HG03521 (cell line): Measurements from ENCODE around the gene COLEC12.

ENCODE experiments used
- ATAC-seq: cut with Tn5 transposase; IDR thresholded peaks from one replicate; pipeline ENCODE4 v1.9.1; 2021; ENCODE audit warnings: mild to moderate bottlenecking, moderate library complexity; ENCODE audit not compliant: unreplicated experiment

The COLEC12 gene

DNA sequence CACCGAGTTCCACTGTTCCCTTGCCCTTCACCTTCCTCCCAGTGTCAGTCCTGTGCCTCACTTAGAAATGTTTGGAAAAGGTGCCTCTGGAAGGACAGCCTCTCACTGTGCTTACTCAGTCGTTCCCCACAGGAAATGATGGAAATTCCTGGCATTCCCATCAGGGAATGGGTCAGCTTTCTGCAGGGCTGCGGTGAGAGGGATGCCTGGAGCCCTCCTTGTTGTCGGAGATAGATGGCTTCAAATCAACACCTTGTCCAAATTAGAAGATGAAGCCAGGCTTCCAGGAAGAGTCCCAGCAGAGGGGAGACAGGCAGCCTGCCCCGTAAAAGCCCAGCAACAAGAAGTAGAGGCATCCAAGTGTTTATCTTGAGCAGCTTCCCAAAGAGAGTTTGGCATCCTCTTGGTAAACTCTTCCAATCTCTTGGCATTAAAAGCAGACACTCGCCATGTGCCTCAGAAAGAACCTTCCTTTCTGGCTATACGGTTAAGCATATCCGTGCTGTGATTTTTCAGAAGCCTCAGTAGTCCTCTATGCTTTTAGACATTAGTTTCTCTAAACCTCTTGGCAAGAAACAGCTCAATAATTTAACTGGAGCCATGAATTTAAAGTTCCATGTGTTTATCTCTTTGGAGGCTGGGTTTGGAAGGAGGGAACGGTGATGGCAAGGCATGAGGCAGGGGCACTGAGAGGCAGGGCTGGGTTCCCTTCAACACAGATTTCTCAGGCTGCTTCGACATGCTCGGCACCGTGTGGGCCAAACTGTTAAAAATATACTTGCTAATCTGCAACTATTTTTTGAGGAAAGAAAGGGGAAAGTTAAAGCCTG lies 25.1 kb downstream of the COLEC12 start:
- no peak for ATAC-seq

DNA sequence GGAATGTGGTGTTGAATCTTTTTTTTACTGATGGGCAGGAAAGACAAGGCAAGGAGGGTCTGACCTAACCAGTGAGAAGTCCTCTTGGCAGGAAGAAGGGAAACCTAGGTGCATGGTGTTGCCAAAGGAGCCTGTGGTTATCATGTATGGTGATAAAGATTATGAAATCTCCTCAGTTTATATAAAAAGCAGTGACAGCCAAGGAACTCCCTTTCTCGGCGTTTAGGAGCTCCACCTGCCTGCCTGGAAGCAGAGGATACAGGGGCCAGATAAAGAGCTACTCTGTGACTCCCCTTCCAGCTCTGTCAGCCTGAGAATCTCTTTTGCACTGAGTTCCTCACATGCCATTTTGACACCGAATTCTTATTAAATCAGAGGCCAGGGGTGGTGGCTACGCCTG lies 26.1 kb downstream of the COLEC12 start:
- no peak for ATAC-seq

DNA sequence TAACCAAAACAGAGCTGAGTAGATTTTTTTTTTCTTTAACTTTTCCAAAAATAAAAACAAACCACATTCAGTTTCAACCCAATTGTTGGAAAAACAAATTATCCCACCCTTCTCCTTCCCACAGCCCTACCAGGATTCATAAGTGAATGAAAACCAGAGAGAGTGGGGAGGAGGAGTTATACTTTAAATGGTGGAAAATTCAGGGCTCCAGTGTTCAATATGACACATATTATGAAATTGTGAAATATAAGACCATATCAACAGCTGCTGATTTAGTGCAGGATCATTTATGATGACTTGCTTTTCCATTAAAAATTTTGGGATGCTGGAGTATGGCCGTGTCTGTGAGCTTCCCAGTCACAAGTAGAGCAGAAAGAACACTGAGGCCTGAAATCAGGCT lies 26.7 kb downstream of the COLEC12 start:
- ATAC-seq = no peak

DNA sequence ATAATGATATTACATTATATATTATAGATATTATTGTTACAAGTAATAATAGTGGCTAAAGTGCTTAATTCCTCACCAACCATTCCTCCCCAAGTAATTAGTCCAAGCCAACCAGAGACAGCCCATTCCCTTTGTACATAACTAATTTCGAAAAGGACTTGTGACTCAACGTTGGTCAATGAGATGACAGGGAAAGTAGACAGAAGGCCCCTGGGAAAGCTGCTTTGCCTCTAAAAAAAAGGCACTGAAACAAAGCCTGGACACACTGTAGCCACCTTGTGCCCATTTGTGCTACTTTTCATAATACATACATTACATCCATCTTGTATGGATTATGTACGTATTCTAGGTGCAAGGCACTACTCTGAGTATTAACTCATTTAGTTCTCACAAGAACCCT lies 28.8 kb downstream of the COLEC12 start:
- no peak for ATAC-seq

- no peak for ATAC-seq
Measured at GRCh38 chr18:470661-471501, 29.6 kb downstream of the COLEC12 start.

DNA sequence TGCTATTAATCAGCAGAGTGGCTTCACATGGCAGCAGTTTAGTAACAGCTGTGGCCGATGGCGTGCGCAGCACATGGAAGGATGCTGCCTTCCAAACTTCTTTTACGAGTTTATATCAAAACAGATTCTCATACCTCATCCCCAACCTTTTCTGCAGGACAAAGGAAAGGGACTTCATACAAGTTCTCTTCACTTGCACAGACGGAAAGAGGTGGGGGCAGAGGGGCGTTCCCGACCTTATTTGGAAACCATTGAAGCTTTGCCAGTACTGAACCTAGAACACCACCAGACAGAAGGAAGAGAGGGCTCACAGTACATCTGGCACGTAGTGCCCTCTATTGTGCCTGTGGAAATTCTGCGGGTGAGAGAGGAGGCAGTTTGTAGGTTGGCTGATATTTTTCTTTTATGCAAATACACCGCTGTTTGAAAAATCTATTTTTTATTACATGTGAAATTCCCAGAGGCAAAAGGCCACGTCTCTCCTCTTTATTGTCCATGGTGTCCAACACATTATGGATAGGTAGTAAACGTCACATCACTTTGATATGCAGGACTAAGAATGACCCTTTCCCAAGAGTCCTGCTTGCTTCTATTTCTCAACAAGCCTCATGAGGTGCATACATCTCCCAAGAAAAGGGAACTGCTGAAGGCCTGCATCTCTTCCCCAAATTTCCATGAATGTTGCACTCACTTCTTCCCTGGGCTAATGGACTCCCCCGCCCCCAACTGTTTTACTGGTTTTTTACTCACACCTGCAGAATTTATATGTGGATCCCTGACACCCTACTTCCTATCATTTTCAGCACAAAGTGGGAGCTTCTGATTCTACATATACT lies 31.3 kb downstream of the COLEC12 start:
- ATAC-seq = no peak

GRCh38 chr18:463827-464541 lies 36.5 kb downstream of the COLEC12 start:
- no peak for ATAC-seq

DNA sequence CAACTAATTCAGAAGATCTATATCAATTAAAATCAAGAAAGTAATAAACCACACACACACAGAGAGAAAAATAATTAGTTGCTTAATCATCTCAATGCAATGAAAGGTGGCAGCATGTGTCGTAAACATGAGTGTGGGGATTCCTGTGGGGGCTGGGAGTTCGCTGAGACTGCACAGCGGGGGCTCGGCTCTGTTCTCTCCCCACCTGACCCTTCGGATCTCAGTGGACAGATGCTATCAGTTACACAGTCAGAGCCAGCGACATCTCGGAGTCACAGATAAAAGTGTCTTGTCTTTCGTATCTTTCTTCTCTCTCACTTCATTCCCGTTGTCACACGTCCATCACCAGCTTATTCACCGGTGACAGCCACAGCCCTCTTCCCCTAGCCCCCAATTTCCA lies 37.1 kb downstream of the COLEC12 start:
- ATAC-seq = no peak

GRCh38 chr18:461762-462161 lies 38.7 kb downstream of the COLEC12 start:
- no peak for ATAC-seq

DNA sequence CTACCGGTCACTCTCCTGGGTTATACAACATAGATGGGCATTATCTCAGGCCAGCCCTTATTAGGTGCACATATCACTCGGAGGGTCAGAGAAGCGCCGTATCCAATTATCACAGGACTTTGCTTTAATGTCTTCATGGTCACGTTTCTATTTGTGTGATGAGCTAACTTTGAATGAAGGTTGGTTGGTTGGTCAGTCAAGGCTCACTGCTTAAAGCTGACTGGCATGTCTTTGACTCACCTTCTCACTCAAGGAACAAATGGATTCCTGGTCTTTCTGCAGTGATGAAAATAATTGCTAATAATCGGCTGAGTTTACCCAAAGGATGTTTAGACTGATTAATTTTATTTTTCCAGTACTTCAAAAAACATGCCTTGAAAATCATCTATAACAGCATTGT lies 39.7 kb downstream of the COLEC12 start:
- no peak for ATAC-seq

DNA sequence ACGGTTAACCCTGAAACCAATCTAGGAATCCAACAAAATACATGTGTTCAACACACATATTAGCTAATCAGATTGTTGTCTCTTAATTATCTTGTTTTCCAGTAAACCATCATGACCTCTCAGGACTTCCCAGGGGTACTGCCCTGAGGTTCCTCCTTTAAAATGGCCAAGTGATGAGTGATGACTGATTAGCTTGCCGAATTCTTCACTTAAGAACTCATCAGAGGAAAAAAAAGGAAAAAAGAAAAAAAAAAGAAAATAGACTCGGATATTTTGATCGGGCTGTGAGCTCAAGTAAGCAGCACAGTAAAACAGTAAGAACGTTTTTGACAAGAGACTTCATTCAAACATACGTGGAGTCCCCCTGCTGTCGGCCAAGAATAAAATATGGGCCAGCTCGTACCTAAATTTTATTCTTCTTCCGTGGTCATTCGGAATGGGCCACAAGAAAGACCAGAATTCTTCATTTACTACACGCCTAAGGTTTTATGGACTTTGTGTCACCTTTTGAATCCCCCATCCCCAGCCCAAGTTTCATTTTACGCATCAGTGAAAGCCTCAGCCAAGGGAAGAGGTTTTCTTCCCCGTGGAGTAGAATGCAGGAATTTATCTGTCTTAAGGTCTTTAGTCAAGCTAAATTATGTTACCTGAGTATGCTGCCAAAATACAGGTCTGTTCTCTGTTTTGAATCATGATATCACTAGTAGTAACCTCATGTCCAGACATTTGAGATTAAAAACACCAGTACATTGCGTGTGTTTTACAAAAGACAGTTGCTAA lies 40.5 kb downstream of the COLEC12 start:
- ATAC-seq = no peak

GRCh38 chr18:457521-458412 lies 42.7 kb downstream of the COLEC12 start:
- ATAC-seq = no peak

- ATAC-seq = no peak
Measured at GRCh38 chr18:457140-457519, 43.4 kb downstream of the COLEC12 start.

DNA sequence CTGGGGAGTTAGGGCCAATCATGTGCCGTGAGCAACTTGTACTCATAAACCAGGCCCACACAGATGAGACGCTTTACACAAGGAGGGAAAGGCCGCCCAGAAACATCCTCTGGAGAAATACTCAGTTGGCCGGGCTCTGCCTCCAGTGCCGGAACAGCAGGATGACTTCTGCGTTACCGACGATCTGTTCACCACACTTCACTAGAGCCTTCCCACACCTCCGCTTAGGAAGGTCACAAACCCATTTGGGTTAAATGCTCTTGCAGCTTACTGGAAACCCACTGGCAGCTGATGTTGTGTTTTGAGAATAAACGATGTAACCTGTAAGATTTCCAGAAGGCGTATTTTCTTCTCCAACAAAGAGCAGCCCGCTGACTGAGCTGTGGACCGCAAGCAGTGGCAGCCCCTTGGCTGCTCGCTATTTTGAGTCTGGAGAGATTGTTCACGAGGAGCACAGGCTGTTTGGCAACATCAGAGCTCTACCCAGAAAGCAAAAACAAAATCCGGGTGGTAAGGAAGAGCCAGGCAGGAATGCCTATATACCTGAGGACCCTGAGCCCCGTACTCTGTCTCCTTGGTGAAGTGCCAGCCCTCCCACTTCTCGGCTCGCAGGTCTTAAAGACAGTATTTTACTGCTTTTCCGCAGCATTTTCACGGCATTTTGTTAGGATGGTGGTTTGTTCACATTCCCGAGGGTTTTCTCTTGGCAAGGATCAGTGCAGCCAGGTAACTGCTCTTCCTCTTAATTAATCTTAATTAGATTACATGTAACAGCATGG lies 44.0 kb downstream of the COLEC12 start:
- ATAC-seq = no peak

DNA sequence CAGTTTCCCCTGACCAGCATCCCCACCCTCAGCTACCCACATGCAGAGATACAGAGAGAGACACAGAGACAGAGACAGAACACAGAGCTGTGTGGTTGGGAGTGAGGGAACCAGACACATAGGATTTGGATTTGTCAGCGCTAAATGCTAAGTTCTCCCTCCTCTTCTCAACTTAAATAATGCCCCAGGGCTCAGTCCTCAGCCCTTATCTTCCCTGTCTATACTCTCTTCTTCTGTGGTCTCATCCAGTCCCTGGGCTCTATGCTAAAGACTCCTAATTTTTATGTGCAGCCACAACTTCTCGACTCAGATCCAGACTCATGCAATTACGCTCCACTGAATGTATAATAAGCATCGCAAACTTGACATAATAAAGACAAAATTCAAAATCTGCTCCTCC lies 47.1 kb downstream of the COLEC12 start:
- no peak for ATAC-seq

GRCh38 chr18:452816-453215 lies 47.7 kb downstream of the COLEC12 start:
- no peak for ATAC-seq

DNA sequence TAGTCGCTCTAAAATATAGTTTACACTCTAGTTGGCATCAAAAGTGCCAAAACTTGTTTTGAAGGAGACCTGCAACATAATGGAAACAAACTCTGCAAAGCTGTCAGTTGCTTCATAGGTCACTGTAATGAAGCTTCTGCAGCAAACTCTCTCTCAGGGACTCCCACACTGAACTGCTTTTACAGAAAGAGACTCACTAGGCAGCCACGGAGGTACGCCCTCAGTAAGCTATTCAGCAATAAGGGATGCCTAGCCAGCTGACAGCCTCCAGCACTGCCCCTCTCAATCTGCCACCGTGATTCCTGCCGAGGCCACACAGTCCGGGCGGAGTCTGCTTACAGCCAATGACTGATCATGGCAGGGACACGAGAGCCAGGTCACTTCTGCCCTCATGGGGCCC lies 51.1 kb downstream of the COLEC12 start:
- ATAC-seq = no peak

- no peak for ATAC-seq
Measured at GRCh38 chr18:448116-448790, 52.2 kb downstream of the COLEC12 start.
